CD4-positive, alpha-beta T cell treated with Interleukin-1 beta for 1 hour (primary cell): Measurements from ENCODE around the gene MRPL10.

Source experiments
- DNase-seq, 2 donors: peaks; one replicate each; pipeline ENCODE4 v3.0.0-alpha.2; 2020 to 2022

The MRPL10 gene

DNA sequence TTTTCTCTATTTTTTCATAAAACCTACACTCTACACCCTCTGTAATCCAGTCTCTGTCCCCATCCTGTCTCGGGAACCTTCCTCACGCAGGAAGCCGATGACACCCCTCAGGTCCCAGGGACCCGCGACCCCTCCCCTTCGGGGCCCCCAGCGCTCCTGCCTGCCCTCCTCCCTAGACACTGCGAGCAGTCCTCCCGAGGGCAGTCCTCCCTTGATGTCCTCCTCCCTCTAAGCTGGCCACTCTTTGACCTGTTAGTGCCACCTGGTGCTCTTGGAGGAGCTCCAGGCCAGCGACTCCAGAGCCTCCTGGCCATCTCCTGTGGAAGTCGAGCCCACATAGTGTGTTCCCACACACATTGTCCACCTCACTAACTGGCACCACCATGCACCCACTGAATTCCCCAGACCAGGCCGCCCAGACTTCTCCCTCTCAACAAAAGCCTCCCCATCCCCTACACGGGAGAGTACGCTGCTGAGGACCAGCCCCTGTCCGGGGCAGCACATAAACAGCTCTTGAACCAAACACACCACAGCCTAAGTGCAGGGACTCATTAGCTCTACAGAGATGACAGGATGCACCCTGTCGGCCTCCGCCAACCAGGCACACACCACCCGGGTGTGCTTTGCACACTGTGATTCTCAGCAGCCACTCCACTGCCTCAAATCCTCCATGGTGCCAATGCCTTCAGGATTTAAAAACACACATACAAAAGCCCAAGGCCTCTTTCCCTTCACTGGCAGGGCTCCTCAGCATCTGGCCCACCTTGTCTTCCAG is 19.0 kb downstream of the MRPL10 start:
- no peak for DNase-seq

DNA sequence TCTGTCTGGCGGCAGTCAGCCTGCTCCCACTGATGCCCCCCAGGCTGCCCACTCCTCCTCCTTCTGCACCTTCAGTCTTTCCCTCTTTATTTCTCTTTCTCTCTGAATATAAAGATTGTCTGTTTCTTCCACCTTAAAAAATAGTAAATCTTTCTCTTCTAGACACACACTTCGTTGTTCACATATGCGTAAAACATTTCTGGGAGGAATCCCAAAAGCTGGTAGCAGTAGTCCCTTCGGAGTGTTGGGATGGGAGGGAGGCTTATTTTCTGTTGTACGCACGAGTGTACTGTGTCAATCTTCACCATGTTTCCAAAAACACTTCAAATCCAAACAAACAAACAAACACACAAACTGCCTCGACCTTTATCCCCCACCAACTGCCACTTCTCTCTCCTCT is 19.6 kb downstream of the MRPL10 start:
- no peak for DNase-seq

DNA sequence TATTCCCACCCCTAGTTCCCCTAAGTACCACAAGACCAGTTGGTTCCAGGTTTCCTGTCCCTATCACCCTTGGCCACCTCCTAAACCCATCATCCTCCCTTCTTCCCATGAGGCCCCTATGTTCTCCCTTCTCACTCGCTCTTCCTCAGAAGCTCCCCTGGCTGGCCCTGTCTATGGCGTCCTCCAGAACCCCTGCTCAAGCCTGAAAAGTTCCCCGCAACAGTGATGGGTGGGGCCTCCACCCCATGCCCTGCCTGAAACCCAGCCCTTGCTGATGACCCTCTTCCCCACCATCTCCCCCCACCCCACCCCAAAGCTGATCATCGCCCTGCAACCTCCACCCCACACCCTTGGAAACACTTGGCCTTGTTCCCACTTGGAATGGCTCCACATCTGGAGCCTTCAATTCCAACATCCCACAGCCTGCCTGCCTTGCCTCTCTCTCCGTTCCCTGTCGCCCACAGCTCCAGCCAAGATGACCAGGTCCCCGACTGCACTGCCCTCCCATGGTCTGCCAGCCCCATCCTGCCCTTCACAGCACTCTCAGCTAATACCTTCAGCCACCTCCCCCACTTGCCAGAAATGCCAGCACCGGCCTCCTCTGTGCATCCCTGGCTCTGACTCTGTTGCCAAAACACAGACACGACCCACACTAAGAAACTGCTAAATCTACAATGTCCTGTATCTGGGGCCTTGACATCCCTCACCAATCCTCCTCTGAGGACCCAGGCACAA is 20.3 kb downstream of the MRPL10 start:
- DNase-seq, result no peak

DNA sequence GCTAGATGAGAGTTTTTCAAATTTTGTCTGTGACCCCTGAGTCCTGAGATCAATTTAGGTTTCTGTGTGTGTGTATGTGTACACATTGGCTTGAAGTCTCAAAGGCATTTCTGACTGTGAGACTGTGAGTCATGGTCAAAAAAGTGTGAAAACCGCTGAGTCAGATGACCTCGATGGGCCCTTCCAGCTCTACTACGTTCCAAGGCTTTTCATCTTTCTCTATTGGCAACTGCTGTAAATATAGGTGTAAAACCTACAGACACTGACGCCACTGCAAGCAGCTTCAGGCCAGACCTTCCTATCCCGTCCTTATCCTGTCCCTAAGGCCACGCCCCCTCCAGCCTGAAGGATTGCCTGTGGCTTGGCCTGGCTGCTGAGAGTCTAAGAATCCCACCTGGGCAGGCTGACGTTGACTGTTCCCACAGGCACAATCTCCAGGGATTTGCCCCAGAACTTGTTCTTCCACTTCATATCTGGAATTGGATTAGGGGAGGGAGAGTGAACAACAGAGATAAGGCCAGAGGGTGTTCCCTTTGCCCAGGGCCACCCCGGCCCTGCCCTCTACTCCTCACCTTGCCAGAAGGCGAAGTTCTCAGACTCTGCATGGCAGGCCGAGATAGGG is 21.0 kb downstream of the MRPL10 start:
- DNase-seq, result peak; percentile 39 to 45

DNA sequence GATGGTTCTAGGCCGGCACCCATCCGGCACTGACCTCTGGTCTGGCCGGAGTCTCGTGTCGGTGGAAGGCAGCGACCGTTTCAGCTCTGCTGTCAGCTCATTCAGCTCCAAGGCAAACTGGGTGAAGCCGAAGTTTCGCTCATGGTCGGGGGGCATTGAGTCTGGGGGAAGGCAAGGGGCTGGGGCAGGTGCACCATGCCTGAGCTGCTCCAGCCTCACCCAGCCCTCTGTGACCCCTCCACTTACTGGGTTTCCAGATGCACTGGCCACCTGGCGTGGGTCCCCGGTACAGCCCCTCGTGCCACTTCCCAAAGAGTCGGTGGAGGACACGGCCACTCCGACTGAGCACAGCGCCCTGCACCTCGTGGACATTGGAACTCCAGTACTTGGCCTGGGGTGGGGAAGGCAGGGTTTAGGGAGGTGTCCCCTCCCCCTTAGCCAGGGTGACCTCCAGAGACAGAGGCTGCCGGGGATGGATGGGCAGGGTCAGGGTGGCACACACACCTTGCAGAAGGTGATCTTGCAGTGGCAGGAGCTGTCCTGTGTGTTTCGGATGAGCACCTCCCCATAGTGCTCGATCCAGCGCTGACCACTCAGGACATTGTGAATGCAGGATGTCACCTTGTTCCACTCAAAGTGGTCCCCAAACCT is 22.4 kb downstream of the MRPL10 start:
- no peak for DNase-seq

GRCh38 chr17:47808036-47808829 is 23.1 kb downstream of the MRPL10 start:
- no peak for DNase-seq

DNA sequence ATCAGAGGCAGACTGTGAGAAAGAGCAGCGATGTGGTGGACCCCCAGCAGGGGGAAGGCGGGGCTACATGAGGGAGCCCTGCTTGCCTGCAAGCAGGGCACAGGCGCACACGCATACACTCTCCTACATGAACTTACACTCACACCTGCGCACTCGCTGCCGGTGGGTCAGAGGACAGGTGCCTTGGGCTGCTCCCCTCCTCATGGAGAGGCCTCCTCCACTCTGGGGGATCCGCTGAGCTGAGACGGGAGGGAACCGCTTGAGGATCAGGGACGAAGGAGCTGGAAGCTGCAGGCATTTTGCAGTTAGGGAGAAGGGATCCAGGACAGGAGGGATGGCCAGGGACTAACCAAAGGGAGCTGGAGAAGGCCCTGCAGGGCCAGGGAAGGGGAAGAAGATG is 23.9 kb downstream of the MRPL10 start:
- DNase-seq, result no peak

DNA sequence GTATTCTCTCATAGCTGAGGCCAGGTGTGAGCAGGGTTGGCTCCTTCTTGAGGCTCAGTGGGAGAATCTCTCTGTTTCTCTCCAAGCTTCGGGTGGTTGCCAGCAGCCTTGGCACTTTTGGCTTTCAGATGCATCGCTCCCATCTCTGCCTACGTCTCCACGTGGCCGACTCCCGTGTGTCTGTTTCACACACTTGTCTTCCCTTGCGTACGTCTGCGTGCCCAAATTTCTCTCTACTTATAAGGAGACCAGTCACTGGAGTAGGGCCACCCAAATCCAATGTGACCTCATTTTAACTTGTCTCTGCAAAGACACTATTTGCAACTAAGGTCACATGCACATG is 24.5 kb downstream of the MRPL10 start:
- no peak for DNase-seq

DNA sequence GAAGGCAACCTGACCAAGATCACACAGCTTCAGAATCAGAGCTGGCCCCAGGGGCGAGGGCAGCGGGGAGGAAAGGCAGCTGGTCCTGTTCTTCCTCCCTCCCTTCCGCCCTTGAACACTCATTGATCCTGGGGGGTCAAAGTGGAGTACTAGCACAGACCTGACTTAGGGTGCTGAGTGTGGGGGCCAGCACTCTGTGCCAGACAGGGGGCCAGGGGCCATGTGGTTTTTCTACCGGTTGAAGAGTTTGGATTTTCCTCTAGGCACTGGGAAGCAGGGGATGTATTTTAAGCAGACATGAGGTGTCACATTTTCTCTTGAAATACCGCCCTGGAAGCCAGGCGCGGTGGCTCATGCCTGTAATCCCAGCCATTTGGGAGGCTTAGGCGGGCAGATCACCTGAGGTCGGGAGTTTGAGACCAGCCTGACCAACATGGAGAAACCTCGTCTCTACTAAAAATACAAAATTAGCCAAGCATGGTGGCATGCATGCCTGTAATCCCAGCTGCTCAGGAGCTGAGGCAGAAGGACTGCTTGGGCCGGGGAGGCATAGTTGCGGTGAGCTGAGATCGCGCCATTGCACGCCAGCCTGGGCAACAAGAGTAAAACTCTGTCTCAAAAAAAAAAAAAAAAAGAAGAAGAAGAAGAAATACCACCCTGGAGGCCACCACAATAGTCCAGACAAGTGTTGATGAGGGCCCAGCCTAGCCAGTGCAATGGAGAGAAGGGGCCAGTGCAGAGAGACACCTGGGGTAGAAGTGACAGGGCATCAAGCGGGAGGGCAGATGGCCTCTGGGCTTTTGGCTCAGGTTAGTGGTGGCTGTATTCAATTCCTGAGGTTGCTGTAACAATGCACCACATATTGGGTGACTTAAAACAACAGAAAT is 25.1 kb downstream of the MRPL10 start:
- DNase-seq, result no peak

- no peak for DNase-seq
Measured at GRCh38 chr17:47804461-47804860, 26.9 kb downstream of the MRPL10 start.

DNA sequence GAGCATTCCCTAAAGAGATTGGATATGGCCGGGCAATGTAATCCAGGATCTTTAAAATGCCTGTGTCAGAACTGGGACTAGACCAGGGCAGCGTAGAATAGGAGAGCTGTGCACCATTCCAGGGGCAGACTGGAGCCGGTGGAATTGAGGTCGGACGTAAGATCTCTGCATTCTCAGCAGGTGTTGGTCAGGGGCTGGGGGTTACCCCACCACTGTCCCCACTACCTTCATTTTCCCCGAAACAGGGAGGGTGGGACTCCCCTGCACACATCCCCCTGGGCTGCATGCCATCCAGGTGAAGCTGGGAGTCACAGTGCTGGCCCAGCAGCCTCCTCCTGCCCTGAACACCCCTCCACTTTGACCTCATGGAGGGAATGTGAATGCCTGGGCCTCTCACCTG is 27.6 kb downstream of the MRPL10 start:
- DNase-seq, result no peak

- no peak for DNase-seq
Measured at GRCh38 chr17:47803201-47803600, 28.1 kb downstream of the MRPL10 start.

GRCh38 chr17:47802341-47803022 is 28.9 kb downstream of the MRPL10 start:
- peak; percentile 60 to 64 for DNase-seq

DNA sequence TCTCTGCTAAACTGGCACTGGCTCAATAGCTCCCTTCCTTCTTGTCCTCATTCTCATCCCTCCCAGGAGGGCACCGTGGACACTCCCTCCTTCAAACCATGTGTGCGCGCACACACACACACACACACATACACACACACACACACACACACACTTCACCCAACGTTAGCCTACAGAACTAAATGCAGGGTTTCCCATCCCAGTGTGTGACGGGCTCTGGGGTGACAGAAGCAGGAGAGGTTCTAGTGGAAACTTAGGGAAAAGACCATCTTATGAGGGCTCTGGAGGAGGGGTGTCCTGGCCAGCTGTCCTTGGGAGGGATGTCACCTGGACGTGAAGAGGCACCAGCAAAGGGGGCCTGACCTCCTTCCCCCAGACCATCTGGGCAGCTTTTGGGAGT is 29.4 kb downstream of the MRPL10 start:
- no peak for DNase-seq

DNA sequence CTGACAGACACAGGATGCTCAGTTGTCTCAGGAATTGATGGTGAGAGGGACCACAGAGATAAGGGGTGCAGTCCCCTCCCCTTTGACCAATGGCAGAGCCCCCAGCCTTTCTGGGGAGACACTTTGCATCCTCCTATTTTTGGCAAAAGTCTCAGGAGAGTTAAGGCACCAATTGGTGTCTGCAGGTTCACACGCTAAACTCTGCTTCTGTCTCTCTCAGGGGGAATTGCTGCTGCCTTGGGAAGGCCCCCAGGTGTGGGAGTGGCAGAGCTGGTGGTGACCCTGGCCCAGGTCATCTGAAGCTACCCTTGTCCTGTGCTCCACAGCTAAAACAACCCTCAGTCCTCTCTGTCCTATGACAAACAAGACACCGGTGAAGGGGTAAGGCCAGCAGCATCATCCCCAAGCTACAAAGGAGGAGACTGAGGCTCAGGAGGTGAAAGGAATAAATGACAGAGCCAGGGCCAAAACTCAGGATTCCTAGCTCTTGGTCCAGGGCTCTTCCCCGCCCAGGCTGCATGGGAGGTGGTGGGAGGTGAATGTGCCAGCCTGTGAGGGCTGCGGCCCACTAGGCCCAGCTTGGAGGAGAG is 30.1 kb downstream of the MRPL10 start:
- no peak for DNase-seq

DNA sequence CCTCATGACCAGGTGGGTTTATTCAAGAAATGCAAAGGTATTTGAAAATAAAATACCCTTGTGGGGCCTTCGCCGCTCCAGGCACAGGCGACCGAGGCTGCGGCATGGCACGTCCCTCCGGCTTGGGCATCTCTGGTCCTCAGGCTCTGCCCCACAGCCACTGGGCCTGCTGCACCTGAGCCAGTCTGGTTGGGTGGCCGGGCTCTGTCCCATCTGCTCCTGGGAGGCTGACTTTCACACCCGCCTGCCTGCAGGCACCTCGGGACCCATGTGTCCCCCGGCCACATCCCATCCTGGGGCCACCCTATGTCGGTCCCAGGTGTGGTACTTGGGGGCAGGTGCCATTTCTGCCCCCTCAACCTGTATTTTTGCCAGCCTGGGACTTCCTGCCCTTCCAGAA is 30.7 kb downstream of the MRPL10 start:
- DNase-seq, result no peak

DNA sequence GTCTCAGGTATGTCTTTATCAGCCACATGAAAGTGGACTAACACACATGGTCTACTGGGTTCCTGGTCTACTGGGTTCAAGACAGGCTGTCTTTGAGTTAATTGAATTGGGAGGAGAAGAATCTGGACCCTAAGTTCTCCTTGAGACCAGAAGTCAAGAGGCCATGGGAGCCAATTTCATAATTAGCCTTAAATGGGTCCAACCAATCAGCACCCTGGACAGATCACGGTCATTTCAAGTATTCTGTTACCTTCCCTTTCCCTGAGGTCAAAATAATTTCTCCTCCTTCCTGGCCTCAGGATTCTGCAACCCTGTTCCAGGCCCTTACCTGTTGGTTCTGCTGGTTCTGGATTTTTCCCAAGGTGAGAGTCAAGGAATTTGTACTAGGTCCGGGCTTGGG is 33.5 kb downstream of the MRPL10 start:
- no peak for DNase-seq

GRCh38 chr17:47792979-47793378 is 38.4 kb downstream of the MRPL10 start:
- no peak for DNase-seq

- no peak for DNase-seq
Measured at GRCh38 chr17:47792457-47792856, 38.9 kb downstream of the MRPL10 start.

- no peak for DNase-seq
Measured at GRCh38 chr17:47791025-47791424, 40.3 kb downstream of the MRPL10 start.
